Thyroid gland (tissue), 4 donors: Measurements from ENCODE around the gene SPTBN1.

Source experiments
- POLR2A ChIP-seq, 2 donors: fragments of 450-650 bp; IDR thresholded peaks; one replicate each; pipeline ENCODE4 v1.6.1; 2017; ENCODE audit warnings: antibody characterized with exemption in 2 of 2, mild to moderate bottlenecking in 2 of 2, moderate library complexity in 1 of 2
- TF ChIP-seq, protein P1 (sequence below), 6 experiments: fragments of 200-600 bp in 3 of 6; fragments of 450-650 bp in 3 of 6; sonication (generic) in 3 of 6; IDR thresholded peaks; one replicate each; pipeline ENCODE4 v1.5.1; 2016 to 2019; ENCODE audit warnings: antibody characterized with exemption in 6 of 6, mild to moderate bottlenecking in 2 of 6, inconsistent platforms in 1 of 6, moderate library complexity in 1 of 6

DNA sequence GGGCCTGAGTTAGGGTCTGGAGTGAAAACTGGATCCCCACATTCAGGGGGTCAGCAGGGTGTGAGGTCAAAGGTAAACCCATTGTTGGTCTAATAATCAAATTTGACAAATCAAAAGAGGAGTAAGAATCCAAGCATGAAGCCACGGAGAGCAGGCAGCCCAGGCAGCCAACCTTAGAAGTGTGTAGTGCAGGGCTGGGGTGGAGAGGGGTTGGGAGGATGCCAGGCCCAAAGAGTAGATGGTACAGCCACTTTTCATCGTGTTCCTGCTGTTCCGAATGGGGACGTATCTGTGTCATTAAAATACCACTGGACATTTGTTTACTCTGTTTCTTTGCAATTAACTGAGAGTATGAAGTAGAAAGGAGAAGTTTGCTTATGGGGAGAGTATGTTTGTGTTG lies 16.5 kb upstream of the SPTBN1 start:
- no peak for TF ChIP-seq POLR2A (IDR thresholded peaks at IDR 0.05)
- TF ChIP-seq, protein P1, sequence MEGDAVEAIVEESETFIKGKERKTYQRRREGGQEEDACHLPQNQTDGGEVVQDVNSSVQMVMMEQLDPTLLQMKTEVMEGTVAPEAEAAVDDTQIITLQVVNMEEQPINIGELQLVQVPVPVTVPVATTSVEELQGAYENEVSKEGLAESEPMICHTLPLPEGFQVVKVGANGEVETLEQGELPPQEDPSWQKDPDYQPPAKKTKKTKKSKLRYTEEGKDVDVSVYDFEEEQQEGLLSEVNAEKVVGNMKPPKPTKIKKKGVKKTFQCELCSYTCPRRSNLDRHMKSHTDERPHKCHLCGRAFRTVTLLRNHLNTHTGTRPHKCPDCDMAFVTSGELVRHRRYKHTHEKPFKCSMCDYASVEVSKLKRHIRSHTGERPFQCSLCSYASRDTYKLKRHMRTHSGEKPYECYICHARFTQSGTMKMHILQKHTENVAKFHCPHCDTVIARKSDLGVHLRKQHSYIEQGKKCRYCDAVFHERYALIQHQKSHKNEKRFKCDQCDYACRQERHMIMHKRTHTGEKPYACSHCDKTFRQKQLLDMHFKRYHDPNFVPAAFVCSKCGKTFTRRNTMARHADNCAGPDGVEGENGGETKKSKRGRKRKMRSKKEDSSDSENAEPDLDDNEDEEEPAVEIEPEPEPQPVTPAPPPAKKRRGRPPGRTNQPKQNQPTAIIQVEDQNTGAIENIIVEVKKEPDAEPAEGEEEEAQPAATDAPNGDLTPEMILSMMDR (IDR thresholded peaks at IDR 0.05): no peak
